NCI-H446 (cell line): ENCODE data around the gene ATP6V0A4.
"Not testable (repeated sequence)": the region's sequence is repeated elsewhere in the genome, so short reads cannot be mapped to it uniquely, and the experiment has no call there.

Source experiments
- DNase-seq, 2 experiments: peaks; one replicate each; lab custom pipeline; 2025; lab: John Stamatoyannopoulos, UW

The ATP6V0A4 gene

GRCh38 chr7:138802706-138803105 lies 4.7 kb upstream of the ATP6V0A4 start:
- no peak for DNase-seq

DNA sequence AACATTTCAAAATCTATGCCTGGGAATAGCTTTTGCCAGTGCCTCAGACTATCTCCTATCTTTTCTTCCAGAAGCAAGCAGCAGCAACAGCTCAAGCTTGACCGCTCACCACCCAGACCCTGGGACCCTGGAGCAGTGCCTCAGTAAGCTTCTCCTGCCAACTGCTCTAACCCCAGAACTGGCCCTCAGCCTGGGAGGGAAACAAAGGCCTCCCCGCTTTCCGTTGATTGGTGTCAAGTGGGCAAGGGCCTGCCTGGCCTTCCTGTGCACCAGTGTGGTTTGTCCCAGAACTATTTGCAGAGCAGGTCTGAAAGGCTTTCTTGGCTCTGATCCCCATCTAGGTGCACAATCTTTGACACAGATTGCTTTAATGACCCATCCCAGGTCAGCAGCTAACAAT lies 3.3 kb upstream of the ATP6V0A4 start:
- DNase-seq = no peak

DNA sequence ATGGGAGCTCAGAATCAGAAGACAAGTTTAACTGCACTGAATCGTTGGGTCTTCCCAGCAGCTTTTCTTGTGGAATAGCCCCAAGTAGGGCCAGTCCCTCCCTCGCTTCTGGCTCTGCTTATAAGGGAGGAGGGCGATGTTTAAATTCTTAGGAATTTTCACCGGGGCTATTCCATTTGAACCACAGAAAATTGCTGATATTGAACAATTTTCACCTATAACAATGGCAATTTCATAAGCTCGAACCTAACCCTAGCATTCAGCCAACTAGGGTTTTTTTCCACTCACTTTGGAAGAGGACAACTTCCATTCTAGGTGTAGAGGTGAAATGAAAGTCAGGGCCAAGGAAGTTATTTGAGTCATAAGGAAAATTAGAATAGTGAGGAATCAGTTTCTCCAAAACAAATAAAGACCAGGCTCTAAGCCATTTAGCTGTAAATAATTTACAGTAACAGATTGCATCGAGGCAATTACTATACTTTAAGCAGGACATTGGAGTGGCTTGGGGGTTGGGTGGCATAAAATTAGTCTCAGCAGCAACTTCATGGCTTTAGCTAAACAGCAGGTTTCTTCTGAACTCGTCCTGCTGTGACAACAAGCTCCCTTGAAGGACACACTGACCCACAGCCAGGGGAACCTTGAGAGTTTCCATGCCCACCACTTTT lies 1.5 kb upstream of the ATP6V0A4 start:
- DNase-seq = no peak

- DNase-seq = no peak
Measured at GRCh38 chr7:138798836-138799235, 840 bp upstream of the ATP6V0A4 start.

DNA sequence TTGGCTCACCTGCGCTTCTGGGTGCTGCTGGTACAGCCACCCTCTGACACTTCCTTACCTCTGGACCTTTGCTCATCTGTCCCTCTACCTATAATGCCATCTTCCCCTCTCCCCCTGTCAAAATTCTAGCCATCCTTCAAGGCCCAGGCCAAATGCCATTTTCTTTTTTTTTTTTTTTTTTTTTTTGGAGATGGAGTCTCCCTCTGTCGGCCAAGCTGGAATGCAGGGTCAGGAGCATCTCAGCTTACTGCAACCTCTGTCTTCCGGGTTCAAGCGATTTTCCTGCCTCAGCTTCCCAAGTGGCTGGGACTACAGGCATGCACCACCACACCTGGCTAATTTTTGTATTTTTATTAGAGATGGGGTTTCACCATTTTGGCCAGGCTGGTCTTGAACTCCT lies 950 bp downstream of the ATP6V0A4 start:
- not testable (repeated sequence) for DNase-seq

DNA sequence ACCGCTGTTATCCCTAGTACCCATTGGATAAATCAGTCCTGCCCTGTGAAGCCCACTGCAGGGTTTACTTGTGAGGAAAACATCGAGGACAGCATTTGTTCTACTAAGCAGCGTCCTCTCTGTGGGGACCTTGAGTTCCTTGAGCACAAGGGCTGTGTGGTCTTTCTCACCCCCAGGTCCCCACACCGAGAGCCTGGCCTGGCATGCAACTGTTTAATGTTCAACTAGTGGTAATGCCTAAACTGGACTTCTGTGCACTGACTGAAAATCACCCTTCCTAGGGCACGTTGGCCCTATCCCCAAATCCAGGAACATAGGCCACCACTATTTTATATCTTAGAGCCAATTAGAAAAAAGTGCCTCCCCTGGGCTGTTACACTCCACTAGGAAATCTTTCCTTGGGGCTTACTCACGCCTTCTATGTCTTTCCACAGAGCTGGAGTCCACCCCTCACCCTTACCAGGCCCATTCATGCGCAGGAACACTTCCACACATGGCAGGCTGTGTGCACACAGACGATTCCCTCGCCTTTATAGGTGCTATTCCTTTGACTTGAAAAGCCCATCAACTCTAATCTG lies 1.9 kb downstream of the ATP6V0A4 start:
- DNase-seq = no peak

DNA sequence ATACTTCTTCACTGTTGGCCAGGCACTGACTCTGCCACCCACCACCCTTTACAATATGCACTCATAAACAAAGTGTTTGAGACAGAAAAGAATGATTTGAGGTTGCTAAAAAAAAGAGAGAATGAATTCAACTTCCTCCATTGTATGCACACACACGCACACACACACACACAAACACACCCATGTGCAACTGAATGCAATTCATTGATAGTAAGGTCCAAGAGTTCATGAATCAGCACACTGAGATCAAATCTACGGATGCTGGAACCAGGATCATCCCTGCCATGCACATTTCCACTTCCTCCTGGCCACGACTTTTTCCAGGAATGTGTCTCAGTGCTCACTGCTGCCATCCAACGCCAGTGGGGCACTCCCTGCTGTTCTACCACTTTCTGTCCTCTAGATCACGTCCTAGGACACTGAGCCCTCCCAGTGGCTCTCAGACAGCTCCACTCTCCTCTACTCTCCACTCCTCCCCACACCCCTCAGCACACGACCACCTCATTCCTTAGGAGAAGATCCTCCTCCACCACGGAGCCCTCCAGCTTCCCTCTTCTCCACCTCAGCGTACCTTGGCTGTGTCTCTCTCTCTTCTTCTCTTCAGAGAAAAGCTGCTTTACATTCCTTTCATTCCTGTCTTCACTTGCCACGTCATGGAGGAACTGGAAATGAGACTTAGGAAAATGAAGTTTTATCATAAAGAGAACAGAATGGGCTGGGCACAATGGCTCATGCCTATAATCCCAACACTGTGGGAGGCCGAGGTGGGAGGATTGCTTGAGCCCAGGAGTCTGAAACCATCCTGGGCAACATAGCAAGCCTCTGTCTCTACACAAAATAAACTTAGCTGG lies 12.2 kb downstream of the ATP6V0A4 start:
- no peak for DNase-seq

- no peak for DNase-seq
Measured at GRCh38 chr7:138784692-138785091, 13.3 kb downstream of the ATP6V0A4 start.

DNA sequence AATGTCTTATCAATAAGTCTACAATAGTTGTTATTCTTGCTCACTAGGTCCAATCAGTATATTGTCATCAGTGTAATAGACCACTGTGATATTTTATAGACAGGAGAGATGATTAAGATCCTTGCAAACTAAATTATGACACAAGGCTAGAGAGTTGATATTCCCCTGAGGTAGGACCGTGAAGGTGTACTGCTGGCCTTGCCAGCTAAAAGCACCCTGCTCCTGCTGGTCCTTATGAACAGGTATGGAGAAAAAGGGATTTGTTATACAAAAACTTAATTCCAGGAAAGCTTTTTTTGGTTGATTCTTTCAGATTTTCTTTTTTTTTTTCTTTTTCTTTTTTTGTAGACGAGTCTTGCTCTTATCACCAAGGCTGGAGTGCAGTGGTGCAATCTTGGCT lies 17.0 kb downstream of the ATP6V0A4 start:
- no peak for DNase-seq

- DNase-seq = no peak
Measured at GRCh38 chr7:138776166-138776833, 21.7 kb downstream of the ATP6V0A4 start.

GRCh38 chr7:138773817-138774216 lies 24.2 kb downstream of the ATP6V0A4 start:
- DNase-seq = no peak

GRCh38 chr7:138773176-138773575 lies 24.8 kb downstream of the ATP6V0A4 start:
- DNase-seq = no peak

GRCh38 chr7:138770904-138771303 lies 27.1 kb downstream of the ATP6V0A4 start:
- no peak for DNase-seq

DNA sequence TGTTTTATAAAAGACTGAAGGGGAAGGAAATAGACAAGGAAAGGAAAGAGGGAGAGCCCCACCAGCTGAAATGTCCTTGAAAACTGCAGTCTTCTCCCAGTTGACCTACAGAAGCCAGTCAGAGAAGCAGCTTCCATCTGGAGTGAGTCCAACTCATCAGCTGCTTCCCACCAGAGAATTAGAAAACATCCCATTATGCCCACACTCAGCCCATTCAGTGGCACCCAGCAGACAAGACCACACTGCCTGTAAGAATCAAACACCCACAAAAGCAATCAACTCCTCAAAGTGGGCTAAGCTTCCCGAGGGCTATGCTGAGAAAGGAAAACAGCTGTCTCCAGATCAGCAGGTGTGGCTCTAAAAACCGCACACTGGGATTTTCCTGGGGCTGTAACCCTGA lies 29.8 kb downstream of the ATP6V0A4 start:
- DNase-seq = no peak

GRCh38 chr7:138756591-138757242 lies 41.3 kb downstream of the ATP6V0A4 start:
- DNase-seq = no peak

DNA sequence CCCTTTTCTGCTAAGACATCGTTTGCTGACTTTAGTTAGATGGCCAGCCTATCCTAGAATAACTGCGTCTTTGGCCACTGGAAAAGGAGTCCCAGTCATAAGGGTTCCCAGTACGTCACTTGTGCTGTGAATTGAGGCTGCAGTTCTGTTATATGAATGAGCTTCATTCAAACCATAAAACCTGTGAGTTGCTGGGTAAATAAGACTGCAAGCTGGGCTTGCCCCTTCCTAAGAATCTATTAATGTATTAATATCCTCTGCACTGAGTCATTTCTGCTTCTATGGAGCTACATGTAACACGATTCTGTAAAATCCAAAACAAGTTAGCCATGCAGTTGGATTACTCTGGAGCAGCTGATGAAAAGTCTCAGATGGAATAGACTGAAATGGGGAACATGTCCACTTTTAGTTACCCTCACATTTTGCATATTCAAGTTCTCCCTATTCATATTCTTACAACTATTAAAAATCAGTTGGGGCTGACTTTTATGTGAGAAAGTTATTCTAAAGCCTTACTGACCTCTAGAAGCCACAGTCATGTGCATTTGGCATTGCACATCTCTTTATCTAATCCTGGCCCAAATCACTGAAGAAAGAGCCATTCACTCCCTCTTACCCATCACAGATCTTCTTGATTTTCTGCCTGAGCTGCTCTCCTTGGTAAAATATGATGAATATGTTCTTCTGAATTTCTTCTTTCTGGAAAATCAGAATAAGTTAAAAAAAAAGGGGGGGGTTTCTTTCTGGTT lies 42.0 kb downstream of the ATP6V0A4 start:
- DNase-seq = no peak

GRCh38 chr7:138755331-138755747 lies 42.7 kb downstream of the ATP6V0A4 start:
- DNase-seq = no peak

DNA sequence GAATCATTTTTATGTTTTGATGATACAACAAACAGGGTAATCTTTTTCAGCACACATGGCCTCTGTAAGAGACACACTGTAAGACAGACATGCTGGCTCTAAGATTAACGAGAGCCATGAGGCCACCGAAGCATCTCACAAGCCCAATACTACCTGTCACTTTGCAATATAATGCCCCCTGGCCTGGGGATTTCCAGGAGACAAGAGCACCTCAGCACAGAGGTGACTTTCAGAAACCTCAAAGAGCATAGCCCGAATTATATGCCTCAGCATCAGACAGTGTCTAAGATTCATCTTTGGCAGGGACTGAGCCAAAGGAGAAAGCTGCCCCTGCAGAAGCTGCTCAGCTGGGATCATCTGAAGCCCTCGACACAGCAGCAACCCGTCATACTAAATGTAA lies 44.4 kb downstream of the ATP6V0A4 start:
- DNase-seq = no peak

DNA sequence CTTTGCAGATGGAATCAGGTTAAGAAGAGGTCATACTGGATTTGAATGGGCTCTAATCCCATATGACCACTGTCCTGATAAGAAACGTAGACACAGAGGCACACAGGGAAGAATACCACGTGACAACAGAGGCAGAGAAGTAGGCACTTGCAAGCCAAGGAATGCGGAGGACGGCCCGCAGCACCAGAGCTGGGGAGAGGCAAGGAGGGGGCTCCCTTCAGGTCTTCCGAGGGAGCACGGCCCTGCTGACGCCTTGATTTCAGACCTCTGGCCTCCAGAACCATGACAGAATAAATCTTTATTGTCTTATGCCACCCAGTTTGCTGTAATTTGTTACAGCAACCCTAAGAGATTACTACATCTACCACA lies 44.9 kb downstream of the ATP6V0A4 start:
- no peak for DNase-seq

GRCh38 chr7:138752518-138753149 lies 45.4 kb downstream of the ATP6V0A4 start:
- peak in 1 of 2 experiments; percentile 46 for DNase-seq

- DNase-seq = no peak
Measured at GRCh38 chr7:138750901-138751464, 47.0 kb downstream of the ATP6V0A4 start.
